Mesodermal cell (in vitro differentiated cells): ENCODE data around the gene GUCY1A1.

Experiments used
- H3K27ac ChIP-seq: 2 replicates; pipeline ENCODE4 v1.7.0; 2013; ENCODE audit warnings: mild to moderate bottlenecking, low read depth, low read length, moderate library complexity; ENCODE audit not compliant: severe bottlenecking
- H3K36me3 ChIP-seq: 2 replicates; pipeline ENCODE4 v1.7.1; 2013; ENCODE audit warnings: mild to moderate bottlenecking, low read length, moderate library complexity; ENCODE audit not compliant: control insufficient read depth, insufficient read depth
- H3K4me1 ChIP-seq: one replicate; pipeline ENCODE4 v1.7.1; 2013; ENCODE audit warnings: mild to moderate bottlenecking, low read length; ENCODE audit not compliant: insufficient read depth, control insufficient read depth, poor library complexity, severe bottlenecking
- H3K4me3 ChIP-seq: 2 replicates; pipeline ENCODE4 v1.7.0; 2013; ENCODE audit warnings: low read length, control low read depth, mild to moderate bottlenecking; ENCODE audit not compliant: insufficient read depth, poor library complexity, severe bottlenecking; ENCODE audit errors: extremely low read depth
- H3K9me3 ChIP-seq: 2 replicates; pipeline ENCODE4 v1.7.1; 2013; ENCODE audit warnings: mild to moderate bottlenecking, low read length, moderate library complexity; ENCODE audit not compliant: control insufficient read depth
- WGBS, 2 experiments: methylation state at CpG; one replicate each; pipeline ENCODE4 v1.1.5; 2013; ENCODE audit warnings: missing lambda C conversion rate in 2 of 2; ENCODE audit not compliant: insufficient coverage in 2 of 2; 5-methylcytosine and 5-hydroxymethylcytosine counted together

GUCY1A1 gene

GRCh38 chr4:155693015-155693663 is 26.5 kb downstream of the GUCY1A1 start:
- H3K27ac ChIP-seq: no peak overlapping the region
- no peaks in the 10 kb centered on the region for H3K36me3 ChIP-seq
- H3K4me3 ChIP-seq: no peak overlapping the region
- H3K9me3 ChIP-seq: no peaks in the 10 kb centered on the region
- no peaks in the 10 kb centered on the region for H3K4me1 ChIP-seq
- WGBS, 2 experiments: 100% methylated on average over 1 of the region's 4 CpGs; no CpG with 5 or more reads in 1 of the 2 experiments

GRCh38 chr4:155694100-155694785 is 27.6 kb downstream of the GUCY1A1 start:
- H3K9me3 ChIP-seq: no peaks in the 10 kb centered on the region
- no CpG with 5 or more reads among the region's 2 CpGs for WGBS, 2 experiments

GRCh38 chr4:155696226-155696625 is 29.6 kb downstream of the GUCY1A1 start:
- H3K27ac ChIP-seq: no peak overlapping the region
- H3K4me3 ChIP-seq: no peak overlapping the region
- no peaks in the 10 kb centered on the region for H3K36me3 ChIP-seq
- no peaks in the 10 kb centered on the region for H3K9me3 ChIP-seq
- 83 to 100% methylated on average over 1 of the region's 1 CpG for WGBS, 2 experiments
- H3K4me1 ChIP-seq: no peaks in the 10 kb centered on the region

More at GRCh38 chr4:155694100-155694785, 27.6 kb downstream of the GUCY1A1 start:
- H3K36me3 ChIP-seq: no peaks in the 10 kb centered on the region
- no peak overlapping the region for H3K4me3 ChIP-seq
- no peak overlapping the region for H3K27ac ChIP-seq
- H3K4me1 ChIP-seq: no peaks in the 10 kb centered on the region

- H3K27ac ChIP-seq: no peak overlapping the region
- H3K4me1 ChIP-seq: no peaks in the 10 kb centered on the region
- WGBS, 2 experiments: 84 to 94% methylated on average over 2 to 3 of the region's 6 CpGs
- no peak overlapping the region for H3K4me3 ChIP-seq
- no peaks in the 10 kb centered on the region for H3K9me3 ChIP-seq
- no peaks in the 10 kb centered on the region for H3K36me3 ChIP-seq
Observed at GRCh38 chr4:155696726-155697125, 30.1 kb downstream of the GUCY1A1 start.

GRCh38 chr4:155701827-155702226 is 35.2 kb downstream of the GUCY1A1 start:
- 60 to 100% methylated on average over 1 of the region's 2 CpGs for WGBS, 2 experiments

GRCh38 chr4:155703486-155704247 is 37.0 kb downstream of the GUCY1A1 start:
- Histone ChIP-seq H3K36me3 (no peaks in the 10 kb centered on the region), H3K9me3 (no peaks in the 10 kb centered on the region), H3K4me3 (no peak overlapping the region), H3K27ac (no peak overlapping the region), H3K4me1 (no peaks in the 10 kb centered on the region)
- 100% methylated on average over 1 to 2 of the region's 5 CpGs for WGBS, 2 experiments

More at GRCh38 chr4:155701827-155702226, 35.2 kb downstream of the GUCY1A1 start:
- Histone ChIP-seq H3K4me1 (no peaks in the 10 kb centered on the region), H3K9me3 (no peaks in the 10 kb centered on the region), H3K27ac (no peak overlapping the region), H3K4me3 (no peak overlapping the region), H3K36me3 (no peaks in the 10 kb centered on the region)

GRCh38 chr4:155704841-155705404 is 38.3 kb downstream of the GUCY1A1 start:
- WGBS, 2 experiments: 90 to 91% methylated on average over 8 to 10 of the region's 12 CpGs
- no peaks in the 10 kb centered on the region for H3K9me3 ChIP-seq
- H3K27ac ChIP-seq: no peak overlapping the region
- no peak overlapping the region for H3K4me3 ChIP-seq
- no peaks in the 10 kb centered on the region for H3K36me3 ChIP-seq
- H3K4me1 ChIP-seq: no peaks in the 10 kb centered on the region

- H3K9me3 ChIP-seq: no peaks in the 10 kb centered on the region
- no peak overlapping the region for H3K27ac ChIP-seq
- no peaks in the 10 kb centered on the region for H3K4me1 ChIP-seq
- H3K36me3 ChIP-seq: no peaks in the 10 kb centered on the region
- H3K4me3 ChIP-seq: no peak overlapping the region
- 61% methylated on average over 2 of the region's 2 CpGs; no CpG with 5 or more reads in 1 of the 2 experiments for WGBS, 2 experiments
Observed at GRCh38 chr4:155705664-155706063, 39.0 kb downstream of the GUCY1A1 start.

GRCh38 chr4:155706147-155706546 is 39.5 kb downstream of the GUCY1A1 start:
- Histone ChIP-seq H3K4me3 (no peak overlapping the region), H3K27ac (no peak overlapping the region), H3K36me3 (no peaks in the 10 kb centered on the region), H3K4me1 (no peaks in the 10 kb centered on the region), H3K9me3 (no peaks in the 10 kb centered on the region)
- 0 to 33% methylated on average over 1 to 2 of the region's 2 CpGs for WGBS, 2 experiments

GRCh38 chr4:155707251-155707650 is 40.6 kb downstream of the GUCY1A1 start:
- H3K4me3 ChIP-seq: no peak overlapping the region
- H3K9me3 ChIP-seq: no peaks in the 10 kb centered on the region
- WGBS, 2 experiments: 100% methylated on average over 2 to 4 of the region's 5 CpGs
- H3K27ac ChIP-seq: no peak overlapping the region
- no peaks in the 10 kb centered on the region for H3K4me1 ChIP-seq
- H3K36me3 ChIP-seq: no peaks in the 10 kb centered on the region
